ENCODE measurements around the gene MTFMT. TPM values are rescaled to one million over a fixed set of nuclear protein-coding genes. Genes with fewer than 3 reads are reported as not detected.
A peak's percentile ranks its signal among the peaks of the same experiment; 100 is the strongest.

MTFMT gene
- total RNA-seq, 2 donors from 2014 or later: 8.6 to 9.1 TPM

- no peak for DNase-seq
- Mint-ChIP-seq H3K4me3 (no peak overlapping the region), H3K27ac (no peak overlapping the region), H3K4me1 (peaks cover 10% of the 10 kb centered on the region), H3K27me3 (no peaks in the 10 kb centered on the region), H3K36me3 (ENCODE audit: low read depth) (peaks cover 2% of the 10 kb centered on the region)
- ATAC-seq: no peak
- H3K9me3 ChIP-seq (ENCODE audit: control insufficient read depth, low read length, poor library complexity, severe bottlenecking): no peaks in the 10 kb centered on the region
Measured at GRCh38 chr15:64982472-64982871, 47.0 kb downstream of the MTFMT start.

GRCh38 chr15:64981812-64982431 lies 47.5 kb downstream of the MTFMT start:
- Mint-ChIP-seq H3K27ac (no peak overlapping the region), H3K36me3 (ENCODE audit: low read depth) (peaks cover 2% of the 10 kb centered on the region), H3K4me3 (no peak overlapping the region), H3K27me3 (no peaks in the 10 kb centered on the region), H3K4me1 (peaks cover 8% of the 10 kb centered on the region)
- DNase-seq (no peak), ATAC-seq (no peak)
- no peaks in the 10 kb centered on the region for H3K9me3 ChIP-seq (ENCODE audit: control insufficient read depth, low read length, poor library complexity, severe bottlenecking)

- H3K27me3 Mint-ChIP-seq: no peaks in the 10 kb centered on the region
- H3K36me3 Mint-ChIP-seq (ENCODE audit: low read depth): peaks cover 2% of the 10 kb centered on the region
- H3K4me1 Mint-ChIP-seq: peaks cover 3% of the 10 kb centered on the region
- DNase-seq (no peak), ATAC-seq (no peak)
- no peak overlapping the region for H3K4me3 Mint-ChIP-seq
- H3K27ac Mint-ChIP-seq: no peak overlapping the region
- H3K9me3 ChIP-seq (ENCODE audit: control insufficient read depth, low read length, poor library complexity, severe bottlenecking): no peaks in the 10 kb centered on the region
Measured at GRCh38 chr15:64979252-64979710, 50.2 kb downstream of the MTFMT start.

GRCh38 chr15:64975390-64975789 lies 54.0 kb downstream of the MTFMT start:
- DNase-seq (no peak), ATAC-seq (no peak)
- Mint-ChIP-seq H3K27ac (no peak overlapping the region), H3K36me3 (ENCODE audit: low read depth) (peaks cover 2% of the 10 kb centered on the region), H3K27me3 (no peaks in the 10 kb centered on the region), H3K4me1 (no peaks in the 10 kb centered on the region), H3K4me3 (no peak overlapping the region)
- H3K9me3 ChIP-seq (ENCODE audit: control insufficient read depth, low read length, poor library complexity, severe bottlenecking): no peaks in the 10 kb centered on the region

- DNase-seq: no peak
Measured at GRCh38 chr15:64970698-64971097, 58.7 kb downstream of the MTFMT start.

GRCh38 chr15:64969401-64969800 lies 60.0 kb downstream of the MTFMT start:
- ATAC-seq: no peak
- H3K27me3 Mint-ChIP-seq: no peaks in the 10 kb centered on the region
- peaks cover 2% of the 10 kb centered on the region for H3K4me1 Mint-ChIP-seq
- no peaks in the 10 kb centered on the region for H3K9me3 ChIP-seq (ENCODE audit: control insufficient read depth, low read length, poor library complexity, severe bottlenecking)
- DNase-seq: no peak
- H3K36me3 Mint-ChIP-seq (ENCODE audit: low read depth): peaks cover 6% of the 10 kb centered on the region
- no peak overlapping the region for H3K4me3 Mint-ChIP-seq
- no peak overlapping the region for H3K27ac Mint-ChIP-seq

More at GRCh38 chr15:64970698-64971097, 58.7 kb downstream of the MTFMT start:
- Mint-ChIP-seq H3K36me3 (ENCODE audit: low read depth) (peaks cover 3% of the 10 kb centered on the region), H3K27me3 (no peaks in the 10 kb centered on the region), H3K27ac (no peak overlapping the region), H3K4me1 (peaks cover 2% of the 10 kb centered on the region), H3K4me3 (no peak overlapping the region)
- no peaks in the 10 kb centered on the region for H3K9me3 ChIP-seq (ENCODE audit: control insufficient read depth, low read length, poor library complexity, severe bottlenecking)
- no peak for ATAC-seq

- H3K27me3 Mint-ChIP-seq: no peaks in the 10 kb centered on the region
- H3K4me1 Mint-ChIP-seq: peaks cover 6% of the 10 kb centered on the region
- no peak overlapping the region for H3K4me3 Mint-ChIP-seq
- DNase-seq: no peak
- ATAC-seq: no peak
- no peaks in the 10 kb centered on the region for H3K9me3 ChIP-seq (ENCODE audit: control insufficient read depth, low read length, poor library complexity, severe bottlenecking)
- H3K27ac Mint-ChIP-seq: peak overlapping the region; percentile 39
- H3K36me3 Mint-ChIP-seq (ENCODE audit: low read depth): peaks cover 15% of the 10 kb centered on the region
Measured at GRCh38 chr15:64961013-64961412, 68.4 kb downstream of the MTFMT start.

GRCh38 chr15:64960153-64960552 lies 69.3 kb downstream of the MTFMT start:
- H3K27me3 Mint-ChIP-seq: no peaks in the 10 kb centered on the region

GRCh38 chr15:64959128-64959527 lies 70.3 kb downstream of the MTFMT start:
- no peak overlapping the region for H3K27ac Mint-ChIP-seq
- H3K27me3 Mint-ChIP-seq: no peaks in the 10 kb centered on the region
- peaks cover 9% of the 10 kb centered on the region for H3K36me3 Mint-ChIP-seq (ENCODE audit: low read depth)
- no peak for DNase-seq
- no peak overlapping the region for H3K4me3 Mint-ChIP-seq
- H3K4me1 Mint-ChIP-seq: peaks cover 6% of the 10 kb centered on the region
- H3K9me3 ChIP-seq (ENCODE audit: control insufficient read depth, low read length, poor library complexity, severe bottlenecking): no peaks in the 10 kb centered on the region
- no peak for ATAC-seq

More at GRCh38 chr15:64960153-64960552, 69.3 kb downstream of the MTFMT start:
- peak overlapping the region; percentile 50 for H3K4me3 Mint-ChIP-seq
- DNase-seq (no peak), ATAC-seq (no peak)
- no peaks in the 10 kb centered on the region for H3K9me3 ChIP-seq (ENCODE audit: control insufficient read depth, low read length, poor library complexity, severe bottlenecking)
- H3K4me1 Mint-ChIP-seq: peaks cover 6% of the 10 kb centered on the region
- peaks cover 15% of the 10 kb centered on the region for H3K36me3 Mint-ChIP-seq (ENCODE audit: low read depth)
- H3K27ac Mint-ChIP-seq: peak overlapping the region; percentile 39

- no peak overlapping the region for H3K4me3 Mint-ChIP-seq
- ATAC-seq (no peak), DNase-seq (no peak)
- no peaks in the 10 kb centered on the region for H3K27me3 Mint-ChIP-seq
- peaks cover 14% of the 10 kb centered on the region for H3K4me1 Mint-ChIP-seq
- no peaks in the 10 kb centered on the region for H3K9me3 ChIP-seq (ENCODE audit: control insufficient read depth, low read length, poor library complexity, severe bottlenecking)
- no peaks in the 10 kb centered on the region for H3K36me3 Mint-ChIP-seq (ENCODE audit: low read depth)
- peak overlapping the region; percentile 14 for H3K27ac Mint-ChIP-seq
Measured at GRCh38 chr15:64954395-64954794, 75.0 kb downstream of the MTFMT start.

- Mint-ChIP-seq H3K36me3 (ENCODE audit: low read depth) (no peaks in the 10 kb centered on the region), H3K27me3 (no peaks in the 10 kb centered on the region), H3K4me3 (no peak overlapping the region), H3K27ac (peak overlapping the region; percentile 14), H3K4me1 (peaks cover 12% of the 10 kb centered on the region)
- DNase-seq (no peak), ATAC-seq (no peak)
- H3K9me3 ChIP-seq (ENCODE audit: control insufficient read depth, low read length, poor library complexity, severe bottlenecking): no peaks in the 10 kb centered on the region
Measured at GRCh38 chr15:64951777-64952418, 77.5 kb downstream of the MTFMT start.
